Measurements from ENCODE around the gene USP6NL.
"Not testable (repeated sequence)": the region's sequence is repeated elsewhere in the genome, so short reads cannot be mapped to it uniquely, and the experiment has no call there.

Gene USP6NL

GRCh38 chr10:11505639-11506038, 105.8 kb downstream of the USP6NL start:
- in situ Hi-C loops (cut with MboI; ENCODE audit: low sequenced_read_pairs, unreplicated experiment): no loop called here
- no peak for TF ChIP-seq CTCF (IDR thresholded peaks at IDR 0.05; ENCODE audit: borderline replicate concordance, control extremely low read depth, extremely low read depth, insufficient read depth, missing control alignments)
- no peak for DNase-seq (ENCODE audit: low spot score)

GRCh38 chr10:11504566-11505285, 106.7 kb downstream of the USP6NL start:
- in situ Hi-C loops (cut with MboI; ENCODE audit: low sequenced_read_pairs, unreplicated experiment): no loop called here
- no peak for DNase-seq (ENCODE audit: low spot score)
- no peak for TF ChIP-seq CTCF (IDR thresholded peaks at IDR 0.05; ENCODE audit: borderline replicate concordance, control extremely low read depth, extremely low read depth, insufficient read depth, missing control alignments)

GRCh38 chr10:11501600-11501999, 109.8 kb downstream of the USP6NL start:
- no peak for TF ChIP-seq CTCF (IDR thresholded peaks at IDR 0.05; ENCODE audit: borderline replicate concordance, control extremely low read depth, extremely low read depth, insufficient read depth, missing control alignments)
- no peak for DNase-seq (ENCODE audit: low spot score)
- in situ Hi-C loops (cut with MboI; ENCODE audit: low sequenced_read_pairs, unreplicated experiment): no loop called here

- no peak for DNase-seq (ENCODE audit: low spot score)
- in situ Hi-C loops (cut with MboI; ENCODE audit: low sequenced_read_pairs, unreplicated experiment): no loop called here
- no peak for TF ChIP-seq CTCF (IDR thresholded peaks at IDR 0.05; ENCODE audit: borderline replicate concordance, control extremely low read depth, extremely low read depth, insufficient read depth, missing control alignments)
Observed at GRCh38 chr10:11499425-11500071, 111.9 kb downstream of the USP6NL start.

- TF ChIP-seq CTCF (IDR thresholded peaks at IDR 0.05; ENCODE audit: borderline replicate concordance, control extremely low read depth, extremely low read depth, insufficient read depth, missing control alignments): no peak
- no peak for DNase-seq (ENCODE audit: low spot score)
- in situ Hi-C loops (cut with MboI; ENCODE audit: low sequenced_read_pairs, unreplicated experiment): no loop called here
Observed at GRCh38 chr10:11498399-11498798, 113.1 kb downstream of the USP6NL start.

- in situ Hi-C loops (cut with MboI; ENCODE audit: low sequenced_read_pairs, unreplicated experiment); DNase-seq (ENCODE audit: low spot score): not testable (repeated sequence)
Observed at GRCh38 chr10:11494923-11495322, 116.5 kb downstream of the USP6NL start.

- DNase-seq (ENCODE audit: low spot score): no peak
- no peak for TF ChIP-seq CTCF (IDR thresholded peaks at IDR 0.05; ENCODE audit: borderline replicate concordance, control extremely low read depth, extremely low read depth, insufficient read depth, missing control alignments)
- in situ Hi-C loops (cut with MboI; ENCODE audit: low sequenced_read_pairs, unreplicated experiment): no loop called here
Observed at GRCh38 chr10:11493646-11494045, 117.8 kb downstream of the USP6NL start.
